SK-N-SH (cell line): ENCODE measurements around the gene NMNAT2. TPM values are rescaled to one million over a fixed set of nuclear protein-coding genes. Genes with fewer than 3 reads are reported as not detected.

ENCODE experiments used
- CTCF ChIA-PET: fragments of 300-600, 350-600 bp; formaldehyde crosslinking; extraction: SDS; loops from one replicate; lab custom pipeline; 2021; lab: Yijun Ruan, JAX
- POLR2A ChIA-PET: fragments of 350-600 bp; sonication (Branson Sonifier 250); formaldehyde crosslinking; extraction: SDS; loops from one replicate; lab custom pipeline; 2020; ENCODE audit warnings: antibody characterized with exemption, inconsistent platforms; lab: Yijun Ruan, JAX
- DNase-seq: peaks from one replicate; pipeline ENCODE4 v3.0.0; 2012
- H2AFZ ChIP-seq: fragments of 200-600 bp; sonication (generic); 2 replicates; pipeline ENCODE4 v1.8.1; 2016; ENCODE audit warnings: antibody characterized with exemption, mild to moderate bottlenecking, low read depth
- H3F3A ChIP-seq: fragments of 200-600 bp; sonication (generic); replicated peaks from 2 replicates; pipeline ENCODE3; 2016; ENCODE audit warnings: antibody characterized with exemption, mild to moderate bottlenecking; ENCODE audit not compliant: insufficient read depth
- H3K27ac ChIP-seq, 2 experiments: fragments of 200-500 bp in 1 of 2; fragments of 200-600 bp in 1 of 2; sonication (Bioruptor generic) in 1 of 2; sonication (generic), shearing (Covaris generic) in 1 of 2; 2 replicates each; pipeline versions ENCODE4 v1.5.1 to v1.6.1; 2014 to 2016; ENCODE audit warnings: low read depth in 2 of 2, inconsistent platforms in 1 of 2, low read length in 1 of 2, mild to moderate bottlenecking in 1 of 2, mixed read lengths in 1 of 2
- H3K27me3 ChIP-seq: fragments of 200-600 bp; sonication (generic), shearing (Covaris generic); 2 replicates; pipeline ENCODE4 v1.6.1; 2016; ENCODE audit warnings: mixed run types; ENCODE audit not compliant: insufficient read depth
- H3K36me3 ChIP-seq, 2 experiments: fragments of 200-500 bp in 1 of 2; fragments of 200-600 bp in 1 of 2; sonication (Bioruptor generic) in 1 of 2; sonication (generic) in 1 of 2; replicated peaks in 1 of 2; 2 replicates each; pipeline versions ENCODE3 to v1.5.1; 2014 to 2016; ENCODE audit warnings: low read length in 1 of 2, mild to moderate bottlenecking in 1 of 2; ENCODE audit not compliant: insufficient read depth in 2 of 2, control insufficient read depth in 1 of 2
- H3K4me1 ChIP-seq, 2 experiments: fragments of 200-500 bp in 1 of 2; fragments of 200-600 bp in 1 of 2; sonication (Bioruptor generic) in 1 of 2; sonication (generic), shearing (Covaris generic) in 1 of 2; 2 replicates each; pipeline versions ENCODE4 v1.5.1 to v1.6.1; 2014 to 2016; ENCODE audit warnings: low read depth in 1 of 2, low read length in 1 of 2, mixed run types in 1 of 2; ENCODE audit not compliant: insufficient read depth in 2 of 2, control insufficient read depth in 1 of 2
- H3K4me2 ChIP-seq: fragments of 200-600 bp; sonication (generic), shearing (Covaris generic); 2 replicates; pipeline ENCODE4 v1.6.1; 2017; ENCODE audit warnings: mixed run types
- H3K4me3 ChIP-seq, 2 experiments: fragments of 200-500 bp in 1 of 2; fragments of 200-600 bp in 1 of 2; sonication (Bioruptor generic) in 1 of 2; sonication (generic), shearing (Covaris generic) in 1 of 2; 2 replicates each; pipeline versions ENCODE4 v1.5.1 to v1.8.1; 2014 to 2016; ENCODE audit warnings: low read depth in 2 of 2, inconsistent platforms in 1 of 2, low read length in 1 of 2, mild to moderate bottlenecking in 1 of 2, mixed read lengths in 1 of 2, moderate library complexity in 1 of 2
- H3K79me2 ChIP-seq: fragments of 200-600 bp; sonication (generic); 2 replicates; pipeline ENCODE4 v1.8.1; 2017; ENCODE audit warnings: mild to moderate bottlenecking; ENCODE audit not compliant: insufficient read depth
- H3K9ac ChIP-seq: fragments of 200-600 bp; sonication (generic); 2 replicates; pipeline ENCODE4 v1.6.1; 2017; ENCODE audit warnings: mixed run types
- H3K9me2 ChIP-seq: fragments of 200-600 bp; sonication (generic); 2 replicates; pipeline ENCODE4 v1.6.1; 2017; ENCODE audit warnings: mixed run types
- H3K9me3 ChIP-seq: fragments of 200-600 bp; sonication (generic); 2 replicates; pipeline ENCODE4 v1.6.1; 2017; ENCODE audit warnings: mixed run types, mild to moderate bottlenecking, moderate library complexity
- H4K20me1 ChIP-seq: fragments of 200-600 bp; sonication (generic); 2 replicates; pipeline ENCODE4 v1.6.1; 2017; ENCODE audit warnings: mild to moderate bottlenecking, mixed run types; ENCODE audit not compliant: insufficient read depth
- CTCF ChIP-seq: fragments of 200-600 bp; sonication (generic); IDR thresholded peaks from 2 replicates; pipeline ENCODE4 v1.6.1; 2017; ENCODE audit warnings: antibody characterized with exemption, mild to moderate bottlenecking, moderate library complexity
- FOXM1 ChIP-seq: IDR thresholded peaks from 2 replicates; pipeline ENCODE4 v1.4.0; 2012; ENCODE audit warnings: low read depth, mild to moderate bottlenecking
- MEF2A ChIP-seq: IDR thresholded peaks from 2 replicates; pipeline ENCODE4 v1.4.0; 2012; ENCODE audit warnings: low read depth, borderline replicate concordance
- NFIC ChIP-seq: IDR thresholded peaks from 2 replicates; pipeline ENCODE4 v1.4.0; 2012; ENCODE audit warnings: borderline replicate concordance
- RCOR1 ChIP-seq: fragments of 150-350 bp; IDR thresholded peaks from 2 replicates; pipeline ENCODE4 v1.6.1; 2017; ENCODE audit warnings: antibody characterized with exemption, low read length
- SIN3A ChIP-seq: IDR thresholded peaks from 2 replicates; pipeline ENCODE4 v1.6.1; 2012; ENCODE audit warnings: low read depth, mild to moderate bottlenecking, low read length, moderate library complexity, borderline replicate concordance
- SMC3 ChIP-seq: IDR thresholded peaks from 2 replicates; pipeline ENCODE4 v1.6.1; 2012; ENCODE audit warnings: low read depth, low read length, improper control_type of control experiment
- WGBS: methylation state at CpG from one replicate; pipeline ENCODE4 v1.1.6; 2017; ENCODE audit warnings: low lambda C conversion rate; 5-methylcytosine and 5-hydroxymethylcytosine counted together
- polyA plus RNA-seq, 3 experiments: library from polyadenylated mRNA; depleted of rRNA; stranded (reverse); fragments of >200 nt; gene quantifications; 2 replicates each; pipeline ENCODE4 v1.2.3, GENCODE V29; 2012
- TF ChIP-seq, protein P1 (sequence below): fragments of 150-350 bp; IDR thresholded peaks from 2 replicates; pipeline ENCODE4 v1.6.1; 2016; ENCODE audit warnings: mild to moderate bottlenecking, low read depth, low read length
- TF ChIP-seq, protein P2 (sequence below): IDR thresholded peaks from 2 replicates; pipeline ENCODE4 v1.4.0; 2012; ENCODE audit warnings: low read depth, borderline replicate concordance

Gene NMNAT2
- polyA plus RNA-seq, 1 of the 3 experiments (the other 2 are of a cell fraction) = 0.07 TPM

DNA sequence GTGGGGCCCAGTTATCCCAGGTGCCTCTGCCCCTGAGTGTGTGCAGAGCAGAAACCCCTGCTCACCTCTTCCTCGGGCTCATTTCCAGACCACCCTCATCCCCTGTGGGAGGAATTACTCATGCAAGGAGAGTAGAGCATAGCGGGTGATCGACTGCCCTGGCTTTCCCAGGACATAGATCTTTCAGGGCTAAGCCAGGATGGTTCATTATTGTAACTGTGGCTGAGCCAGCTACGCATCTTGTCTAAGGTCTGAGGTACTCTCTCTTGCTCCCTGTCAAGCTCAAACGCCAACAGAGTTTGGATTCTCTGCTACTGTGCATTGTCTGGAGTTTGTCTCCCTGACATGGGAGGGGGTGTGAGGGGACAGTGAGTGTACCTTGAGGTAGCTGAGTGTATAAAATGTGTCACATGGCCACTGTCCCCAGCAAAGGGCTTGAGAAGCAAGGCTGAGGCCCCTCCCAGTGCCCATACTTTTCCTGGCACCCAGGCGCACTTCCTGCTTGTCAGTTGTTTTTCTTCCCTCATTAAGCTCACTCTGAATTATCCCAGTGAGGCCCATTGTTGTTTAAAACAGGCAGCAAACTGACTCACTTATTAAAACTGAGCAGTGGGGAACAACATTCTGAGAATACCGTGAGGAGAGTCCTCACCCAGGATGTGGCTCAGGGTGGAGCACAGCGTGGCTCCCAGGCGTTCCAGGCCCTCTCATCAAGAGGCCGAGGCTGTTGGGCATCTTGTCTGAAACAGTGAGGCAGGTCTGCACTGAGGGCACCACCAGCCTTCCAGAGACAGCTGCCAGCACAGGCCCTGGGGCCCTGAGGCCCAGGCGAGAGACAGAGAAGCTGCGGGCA is 139.2 kb downstream of the NMNAT2 start:
- TF ChIP-seq MEF2A (no peak), SIN3A (no peak), CTCF (no peak), FOXM1 (no peak), SMC3 (no peak), NFIC (no peak), RCOR1 (no peak)
- TF ChIP-seq, protein P1, sequence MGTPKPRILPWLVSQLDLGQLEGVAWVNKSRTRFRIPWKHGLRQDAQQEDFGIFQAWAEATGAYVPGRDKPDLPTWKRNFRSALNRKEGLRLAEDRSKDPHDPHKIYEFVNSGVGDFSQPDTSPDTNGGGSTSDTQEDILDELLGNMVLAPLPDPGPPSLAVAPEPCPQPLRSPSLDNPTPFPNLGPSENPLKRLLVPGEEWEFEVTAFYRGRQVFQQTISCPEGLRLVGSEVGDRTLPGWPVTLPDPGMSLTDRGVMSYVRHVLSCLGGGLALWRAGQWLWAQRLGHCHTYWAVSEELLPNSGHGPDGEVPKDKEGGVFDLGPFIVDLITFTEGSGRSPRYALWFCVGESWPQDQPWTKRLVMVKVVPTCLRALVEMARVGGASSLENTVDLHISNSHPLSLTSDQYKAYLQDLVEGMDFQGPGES = no peak
- TF ChIP-seq, protein P2, sequence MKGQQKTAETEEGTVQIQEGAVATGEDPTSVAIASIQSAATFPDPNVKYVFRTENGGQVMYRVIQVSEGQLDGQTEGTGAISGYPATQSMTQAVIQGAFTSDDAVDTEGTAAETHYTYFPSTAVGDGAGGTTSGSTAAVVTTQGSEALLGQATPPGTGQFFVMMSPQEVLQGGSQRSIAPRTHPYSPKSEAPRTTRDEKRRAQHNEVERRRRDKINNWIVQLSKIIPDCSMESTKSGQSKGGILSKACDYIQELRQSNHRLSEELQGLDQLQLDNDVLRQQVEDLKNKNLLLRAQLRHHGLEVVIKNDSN = no peak
- Histone ChIP-seq H3K9me3 (no peaks in the 10 kb centered on the region), H3K36me3 (no peaks in the 10 kb centered on the region), H2AFZ (peak overlapping the region; percentile 80; the same call in 1 of the 2 replicates), H3F3A (no peaks in the 10 kb centered on the region), H3K27me3 (no peaks in the 10 kb centered on the region), H3K9me2 (no peaks in the 10 kb centered on the region), H3K79me2 (no peaks in the 10 kb centered on the region), H3K4me2 (peak overlapping the region; percentile 30; the same call in 1 of the 2 replicates), H4K20me1 (no peaks in the 10 kb centered on the region), H3K4me3 (no peak overlapping the region), H3K4me1 (peaks cover 21 to 24% of the 10 kb centered on the region in 2 experiments; a peak in 3 of 4 replicates), H3K27ac (peak overlapping the region in 1 of 2 experiments; percentile 64; a peak in 3 of 4 replicates), H3K9ac (no peak overlapping the region; the same call in 1 of the 2 replicates)
- WGBS = 84% methylated on average over 10 of the region's 12 CpGs
- ChIA-PET POLR2A (interaction anchor here (1.5 kb wide), 1 partner anchor 9 kb away, joined by 3 read pairs; no protein-coding TSS in a partner anchor), CTCF (interaction anchor here (0.8 to 1.1 kb wide), 4 partner anchors 12 to 192 kb away, joined by 3 read pairs; no protein-coding TSS in a partner anchor)
- no peak for DNase-seq
